ENCODE measurements around the gene APAF1. TPM values are rescaled to one million over a fixed set of nuclear protein-coding genes. Genes with fewer than 3 reads are reported as not detected.

The APAF1 gene
- total RNA-seq, 2 experiments from 2014 or later, result 14.7 to 28.6 TPM

GRCh38 chr12:98709022-98709421 is 63.9 kb downstream of the APAF1 start:
- no peak for TF ChIP-seq CTCF (conservative IDR thresholded peaks at IDR 0.05; ENCODE audit: low read length)
- TF ChIP-seq EZH2phosphoT487 (IDR thresholded peaks at IDR 0.05; ENCODE audit: borderline replicate concordance, low read depth, low read length), result no peak

GRCh38 chr12:98714426-98714825 is 69.3 kb downstream of the APAF1 start:
- peaks cover 29% of the 10 kb centered on the region for H3K36me3 ChIP-seq (ENCODE audit: insufficient read depth, low read length)
- no TSS peak for BruUV-seq (replicated peaks)

More at GRCh38 chr12:98709022-98709421, 63.9 kb downstream of the APAF1 start:
- Histone ChIP-seq H3K4me3 (ENCODE audit: low read depth, low read length, poor library complexity, severe bottlenecking) (no peak overlapping the region), H3K27ac (ENCODE audit: low read depth, low read length, poor library complexity, severe bottlenecking) (no peak overlapping the region), H4K20me1 (ENCODE audit: insufficient read depth, low read length) (no peaks in the 10 kb centered on the region), H2AFZ (ENCODE audit: low read length) (no peak overlapping the region), H3K79me2 (ENCODE audit: insufficient read depth, low read depth, low read length) (no peaks in the 10 kb centered on the region; the same call in 1 of the 2 replicates), H3K9me3 (ENCODE audit: low read length) (no peaks in the 10 kb centered on the region), H3K4me1 (ENCODE audit: insufficient read depth, low read length, poor library complexity, severe bottlenecking) (no peaks in the 10 kb centered on the region), H3K9me2 (ENCODE audit: insufficient read depth, low read length) (no peaks in the 10 kb centered on the region), H3K4me2 (ENCODE audit: low read length) (no peak overlapping the region), H3K36me3 (ENCODE audit: insufficient read depth, low read length) (peaks cover 43% of the 10 kb centered on the region)
- BruUV-seq (replicated peaks), result no TSS peak
- no peak for DNase-seq (ENCODE audit: low spot score)
- intact Hi-C loops (cut with micrococcal nuclease; ENCODE audit: unreplicated experiment), result no loop called here
- CTCF ChIA-PET (ENCODE audit: unreplicated experiment), result no interaction called here
- POLR2A ChIA-PET, result interaction anchor here (1.1 kb wide), 1 partner anchor 20 kb away, joined by 3 read pairs; no protein-coding TSS in a partner anchor

More at GRCh38 chr12:98714426-98714825, 69.3 kb downstream of the APAF1 start:
- no peak overlapping the region for H2AFZ ChIP-seq (ENCODE audit: low read length)
- H3K27ac ChIP-seq (ENCODE audit: low read depth, low read length, poor library complexity, severe bottlenecking), result no peak overlapping the region
- H3K79me2 ChIP-seq (ENCODE audit: insufficient read depth, low read depth, low read length), result no peaks in the 10 kb centered on the region; the same call in 1 of the 2 replicates
- no peak overlapping the region for H3K4me3 ChIP-seq (ENCODE audit: low read depth, low read length, poor library complexity, severe bottlenecking)
- ChIA-PET CTCF (ENCODE audit: unreplicated experiment) (no interaction called here), POLR2A (no interaction called here)
- TF ChIP-seq EZH2phosphoT487 (IDR thresholded peaks at IDR 0.05; ENCODE audit: borderline replicate concordance, low read depth, low read length) (no peak), CTCF (conservative IDR thresholded peaks at IDR 0.05; ENCODE audit: low read length) (no peak)
- intact Hi-C loops (cut with micrococcal nuclease; ENCODE audit: unreplicated experiment), result no loop called here
- DNase-seq (ENCODE audit: low spot score), result no peak
- H4K20me1 ChIP-seq (ENCODE audit: insufficient read depth, low read length), result no peaks in the 10 kb centered on the region
- H3K4me1 ChIP-seq (ENCODE audit: insufficient read depth, low read length, poor library complexity, severe bottlenecking), result no peaks in the 10 kb centered on the region
- H3K9me2 ChIP-seq (ENCODE audit: insufficient read depth, low read length), result no peaks in the 10 kb centered on the region
- no peaks in the 10 kb centered on the region for H3K9me3 ChIP-seq (ENCODE audit: low read length)
- no peak overlapping the region for H3K4me2 ChIP-seq (ENCODE audit: low read length)

Data from OCI-LY7 (cell line).